ENCODE results near the gene KIF3C.

Gene KIF3C

GRCh38 chr2:26008851-26009566, 26.7 kb upstream of the KIF3C start:
- H3K9ac ChIP-seq = no peak overlapping the region
- peaks cover 27% of the 10 kb centered on the region for H3K4me1 ChIP-seq
- no peak overlapping the region for H3K4me2 ChIP-seq (ENCODE audit: low read length)
- no peak overlapping the region for H3K4me3 ChIP-seq (ENCODE audit: low read depth, low read length)
- H3K27ac ChIP-seq = peak overlapping the region; percentile 91
- H3K27me3 ChIP-seq (ENCODE audit: control insufficient read depth, insufficient read depth, low read length) = no peaks in the 10 kb centered on the region
- H3K79me2 ChIP-seq = no peaks in the 10 kb centered on the region
- no peaks in the 10 kb centered on the region for H3K36me3 ChIP-seq (ENCODE audit: control insufficient read depth, insufficient read depth, low read length)
- peak overlapping the region; percentile 72 for H2AFZ ChIP-seq
- TF ChIP-seq CTCF (IDR thresholded peaks at IDR 0.05) = no peak
- no peaks in the 10 kb centered on the region for H3K9me3 ChIP-seq (ENCODE audit: control insufficient read depth, low read length)

DNA sequence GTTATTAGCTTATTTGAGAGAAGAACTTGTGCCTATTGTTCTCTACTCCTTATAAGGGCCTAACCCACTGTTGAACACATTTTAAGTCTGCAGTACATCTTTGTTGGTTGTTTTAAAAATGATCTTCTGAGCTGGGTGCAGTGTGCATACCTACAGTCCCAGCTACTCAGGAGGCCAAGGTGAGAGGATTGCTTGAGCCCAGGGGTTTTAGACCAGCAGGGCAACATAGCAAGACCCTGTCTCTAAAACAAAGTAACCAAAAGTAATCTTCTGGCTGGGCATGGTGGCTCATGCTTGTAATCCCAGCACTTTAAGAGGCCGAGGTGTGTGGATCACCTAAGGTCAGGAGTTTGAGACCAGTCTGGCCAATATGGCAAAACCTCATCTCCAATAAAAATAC, 25.8 kb upstream of the KIF3C start:
- no peak overlapping the region for H3K4me2 ChIP-seq (ENCODE audit: low read length)
- H3K4me1 ChIP-seq = peaks cover 27% of the 10 kb centered on the region
- no peaks in the 10 kb centered on the region for H3K27me3 ChIP-seq (ENCODE audit: control insufficient read depth, insufficient read depth, low read length)
- peak overlapping the region; percentile 91 for H3K27ac ChIP-seq
- no peaks in the 10 kb centered on the region for H3K9me3 ChIP-seq (ENCODE audit: control insufficient read depth, low read length)
- TF ChIP-seq CTCF (IDR thresholded peaks at IDR 0.05) = no peak
- H3K36me3 ChIP-seq (ENCODE audit: control insufficient read depth, insufficient read depth, low read length) = no peaks in the 10 kb centered on the region
- no peak overlapping the region for H2AFZ ChIP-seq
- H3K4me3 ChIP-seq (ENCODE audit: low read depth, low read length) = no peak overlapping the region
- H3K9ac ChIP-seq = no peak overlapping the region
- no peaks in the 10 kb centered on the region for H3K79me2 ChIP-seq

- Histone ChIP-seq H3K36me3 (ENCODE audit: control insufficient read depth, insufficient read depth, low read length) (no peaks in the 10 kb centered on the region), H3K27me3 (ENCODE audit: control insufficient read depth, insufficient read depth, low read length) (no peaks in the 10 kb centered on the region), H3K9ac (no peak overlapping the region), H3K9me3 (ENCODE audit: control insufficient read depth, low read length) (no peaks in the 10 kb centered on the region), H2AFZ (peak overlapping the region; percentile 1), H3K27ac (no peak overlapping the region), H3K79me2 (no peaks in the 10 kb centered on the region), H3K4me2 (ENCODE audit: low read length) (no peak overlapping the region), H3K4me1 (peaks cover 15% of the 10 kb centered on the region), H3K4me3 (ENCODE audit: low read depth, low read length) (no peak overlapping the region)
- TF ChIP-seq CTCF (IDR thresholded peaks at IDR 0.05) = no peak
Observed at GRCh38 chr2:26002632-26003310, 20.5 kb upstream of the KIF3C start.

GRCh38 chr2:26001743-26002351, 19.6 kb upstream of the KIF3C start:
- Histone ChIP-seq H3K9me3 (ENCODE audit: control insufficient read depth, low read length) (no peaks in the 10 kb centered on the region), H3K4me1 (peaks cover 16% of the 10 kb centered on the region), H3K4me3 (ENCODE audit: low read depth, low read length) (no peak overlapping the region), H3K27ac (peak overlapping the region; percentile 26), H3K4me2 (ENCODE audit: low read length) (no peak overlapping the region), H3K9ac (no peak overlapping the region), H2AFZ (peak overlapping the region; percentile 77), H3K36me3 (ENCODE audit: control insufficient read depth, insufficient read depth, low read length) (no peaks in the 10 kb centered on the region), H3K27me3 (ENCODE audit: control insufficient read depth, insufficient read depth, low read length) (no peaks in the 10 kb centered on the region), H3K79me2 (no peaks in the 10 kb centered on the region)
- TF ChIP-seq CTCF (IDR thresholded peaks at IDR 0.05) = no peak
